22Rv1 (cell line): Measurements from ENCODE around the gene TCHP.

Experiments
- CTCF ChIP-seq: fragments of 450-650 bp; IDR thresholded peaks from 2 replicates; pipeline ENCODE4 v1.5.1; 2017; ENCODE audit warnings: mild to moderate bottlenecking
- ZFX ChIP-seq: fragments of 450-650 bp; IDR thresholded peaks from 2 replicates; pipeline ENCODE4 v1.6.1; 2017; ENCODE audit warnings: antibody characterized with exemption, borderline replicate concordance

- TF ChIP-seq CTCF (no peak), ZFX (no peak)
These were observed 31.7 kb upstream of the TCHP start for GRCh38 chr12:109868182-109869051.
